GM12878 (cell line): ENCODE data around the gene ZNF225. TPM values are rescaled to one million over a fixed set of nuclear protein-coding genes. Genes with fewer than 3 reads are reported as not detected.

Source experiments
- ATAC-seq: fragments of 200-7000 bp; cut with Tn5 transposase; 3 replicates; pipeline ENCODE4 v1.9.1; 2020; ENCODE audit warnings: mild to moderate bottlenecking, moderate library complexity
- Bru-seq: library from RNA; stranded (reverse); fragments of 400-500 nt; gene quantifications from one replicate; lab custom pipeline; 2021; lab: Mats Ljungman, UMichigan
- BruChase-seq, 2 experiments: library from RNA; stranded (reverse); fragments of 400-500 nt; gene quantifications; one replicate each; lab custom pipeline; 2021; lab: Mats Ljungman, UMichigan
- BruUV-seq: library from RNA; stranded (reverse); fragments of 400-500 nt; replicated peaks from 2 replicates; lab custom pipeline; 2021; lab: Mats Ljungman, UMichigan
- CTCF ChIA-PET: fragments of 300-600 bp; sonication (Branson Sonifier 250); formaldehyde crosslinking; extraction: SDS; loops from one replicate; lab custom pipeline; 2021; ENCODE audit warnings: inconsistent platforms; lab: Yijun Ruan, JAX
- POLR2A ChIA-PET: fragments of 350-600 bp; formaldehyde crosslinking; extraction: SDS; loops from one replicate; lab custom pipeline; 2021; ENCODE audit warnings: inconsistent platforms; lab: Charles Lee
- RAD21 ChIA-PET: fragments of 300-600 bp; sonication (Branson Sonifier 250); formaldehyde crosslinking; loops from one replicate; lab custom pipeline; 2023; ENCODE audit warnings: antibody characterized with exemption; ENCODE audit not compliant: unreplicated experiment; lab: Charles Lee
- SMC1A ChIA-PET: fragments of 300-600 bp; sonication (Branson Sonifier 250); formaldehyde crosslinking; loops from one replicate; lab custom pipeline; 2023; ENCODE audit not compliant: unreplicated experiment, uncharacterized antibody; lab: Charles Lee
- DNase-seq: peaks from one replicate; pipeline ENCODE4 v3.0.0-alpha.2; 2011; ENCODE audit warnings: low read depth, low spot score
- FAIRE-seq: peaks from 3 replicates; lab custom pipeline; 2011; peaks lifted over from hg19 to GRCh38; lab: Jason Lieb, UNC
- H2AFZ ChIP-seq: 2 replicates; pipeline ENCODE4 v1.6.0; 2011; ENCODE audit warnings: low read depth, low read length, control low read depth; ENCODE audit not compliant: control insufficient read depth
- H3K27ac ChIP-seq: 2 replicates; pipeline ENCODE4 v1.5.1; 2011; ENCODE audit warnings: control low read depth; ENCODE audit not compliant: control insufficient read depth, insufficient read depth
- H3K27me3 ChIP-seq, 2 experiments: replicated peaks in 1 of 2; 2 replicates each; pipeline versions ENCODE4 v1.6.0 to v1.6.1; 2011; ENCODE audit warnings: low read length in 1 of 2; ENCODE audit not compliant: control insufficient read depth in 2 of 2, insufficient read depth in 2 of 2
- H3K36me3 ChIP-seq, 2 experiments: 2 replicates each; pipeline ENCODE4 v1.5.1; 2011; ENCODE audit warnings: low read length in 1 of 2; ENCODE audit not compliant: control insufficient read depth in 2 of 2, insufficient read depth in 2 of 2
- H3K4me1 ChIP-seq: 2 replicates; pipeline ENCODE4 v1.6.1; 2011; ENCODE audit warnings: mild to moderate bottlenecking, low read length, moderate library complexity, mixed read lengths; ENCODE audit not compliant: control insufficient read depth, insufficient read depth
- H3K4me2 ChIP-seq: 2 replicates; pipeline ENCODE4 v1.6.0; 2011; ENCODE audit warnings: control low read depth; ENCODE audit not compliant: control insufficient read depth, insufficient read depth
- H3K4me3 ChIP-seq: fragments of 200-600 bp; sonication (generic); 2 replicates; pipeline ENCODE4 v1.5.1; 2016
- H3K79me2 ChIP-seq: 2 replicates; pipeline ENCODE4 v1.6.0; 2011; ENCODE audit warnings: low read length; ENCODE audit not compliant: control insufficient read depth, insufficient read depth
- H3K9ac ChIP-seq: 2 replicates; pipeline ENCODE4 v1.8.0; 2011; ENCODE audit warnings: low read length, control low read depth, mixed read lengths; ENCODE audit not compliant: control insufficient read depth, insufficient read depth
- H3K9me3 ChIP-seq: replicated peaks from 3 replicates; pipeline ENCODE4 v1.5.1; 2011; ENCODE audit warnings: mild to moderate bottlenecking, low read length; ENCODE audit not compliant: control insufficient read depth, insufficient read depth
- H4K20me1 ChIP-seq: 2 replicates; pipeline ENCODE4 v1.6.0; 2011; ENCODE audit not compliant: control insufficient read depth, insufficient read depth
- ASH2L ChIP-seq: fragments of 300-600, 200-600 bp; sonication (generic); IDR thresholded peaks from 2 replicates; pipeline ENCODE4 v1.6.1; 2017; ENCODE audit warnings: low read depth, mild to moderate bottlenecking, borderline replicate concordance
- IKZF1 ChIP-seq: fragments of 450-650 bp; conservative IDR thresholded peaks from 2 replicates; pipeline ENCODE4 v1.6.1; 2017; ENCODE audit warnings: antibody characterized with exemption, mild to moderate bottlenecking
- KAT2A ChIP-seq: conservative IDR thresholded peaks from 2 replicates; pipeline ENCODE4 v1.6.1; 2011; ENCODE audit warnings: low read depth, low read length; ENCODE audit not compliant: control insufficient read depth
- MEF2B ChIP-seq: fragments of 450-650 bp; IDR thresholded peaks from 2 replicates; pipeline ENCODE4 v1.6.1; 2018; ENCODE audit warnings: mild to moderate bottlenecking, moderate library complexity; ENCODE audit not compliant: partially characterized antibody, poor library complexity, severe bottlenecking
- MTA2 ChIP-seq: fragments of 450-650 bp; IDR thresholded peaks from 2 replicates; pipeline ENCODE4 v1.6.1; 2016; ENCODE audit warnings: low read depth, mild to moderate bottlenecking, moderate library complexity
- RUNX3 ChIP-seq: IDR thresholded peaks from 2 replicates; pipeline ENCODE4 v1.6.1; 2012; ENCODE audit warnings: low read length, inconsistent platforms
- SMAD1 ChIP-seq: fragments of 450-650 bp; IDR thresholded peaks from 2 replicates; pipeline ENCODE4 v1.6.1; 2018; ENCODE audit warnings: mild to moderate bottlenecking, low read depth; ENCODE audit not compliant: partially characterized antibody
- SMC3 ChIP-seq: IDR thresholded peaks from 2 replicates; pipeline ENCODE4 v1.6.1; 2011; ENCODE audit warnings: low read length, improper control_type of control experiment, borderline replicate concordance
- WGBS: methylation state at CpG from one replicate; pipeline ENCODE4 v1.1.6; 2016; ENCODE audit warnings: low lambda C conversion rate; ENCODE audit not compliant: insufficient replicate concordance, insufficient coverage; ENCODE audit errors: missing lambda C conversion rate; 5-methylcytosine and 5-hydroxymethylcytosine counted together
- in situ Hi-C: fragments of 300-500 bp; cut with MboI; formaldehyde crosslinking; loops from 9 replicates; pipeline ENCODE4 v1.14.3; 2018; ENCODE audit warnings: mixed read lengths
- intact Hi-C: fragments of 100-400 bp; cut with micrococcal nuclease; formaldehyde crosslinking; loops from one replicate; pipeline ENCODE4 v1.14.2; 2022; ENCODE audit not compliant: unreplicated experiment
- long read RNA-seq, 2 experiments: library from polyadenylated mRNA; unstranded; transcript quantifications; one replicate each; pipeline ENCODE4 v2.0.0, GENCODE V29; 2019 to 2020
- polyA minus RNA-seq, 3 experiments: library from RNA; depleted of rRNA, polyadenylated mRNA; stranded (reverse); fragments of >200 nt; gene quantifications; 2 replicates each; pipeline ENCODE4 v1.2.3, GENCODE V29; 2011
- polyA plus RNA-seq, 11 experiments: library from polyadenylated mRNA; depleted of rRNA in 4 of 11; unstranded in 6 of 11; stranded (reverse) in 5 of 11; fragments of >200 nt; fragmentation: Nextera tagmentation in 4 of 11; fragmentation: Illumina TruSeq in 1 of 11; extraction: Ambion mirVana in 4 of 11; extraction: Trizol in 1 of 11; gene quantifications; 1 replicate in 1 of 11; 2 replicates in 10 of 11; pipeline versions ENCODE4 v1.2.1 to v1.2.3, GENCODE V29; 2011 to 2016; ENCODE audit warnings: inconsistent platforms in 2 of 11, missing spikeins in 2 of 11, low read depth in 1 of 11
- total RNA-seq, 4 experiments: library from RNA; depleted of rRNA in 3 of 4; stranded (reverse); fragments of >200 nt in 3 of 4; fragmentation: Illumina TruSeq in 1 of 4; extraction: Trizol in 1 of 4; gene quantifications; 2 replicates each; pipeline versions ENCODE4 v1.2.1 to v1.2.3, GENCODE V29; 2013 to 2021
- TF ChIP-seq, protein P1 (sequence below): IDR thresholded peaks from 2 replicates; pipeline ENCODE4 v1.6.1; 2012; ENCODE audit warnings: low read depth, low read length, improper control_type of control experiment
- TF ChIP-seq, protein P2 (sequence below): fragments of 450-650 bp; formaldehyde crosslinking; IDR thresholded peaks from 2 replicates; pipeline ENCODE4 v1.4.0; 2022; ENCODE audit warnings: mild to moderate bottlenecking, moderate library complexity
- TF ChIP-seq, protein P3 (sequence below): fragments of 450-650 bp; IDR thresholded peaks from 2 replicates; pipeline ENCODE4 v1.6.1; 2017; ENCODE audit warnings: mild to moderate bottlenecking

Gene ZNF225
- 22.5 and 22.8 TPM in 2 replicates for total RNA-seq (2013; cell fraction: nucleolus; rRNA removed)
- 2.0 and 2.9 TPM in 2 replicates for total RNA-seq (2014; rRNA removed)
- 4.4 and 5.0 TPM in 2 replicates for total RNA-seq (2014; rRNA removed; fragmentation: Illumina TruSeq; extraction: Trizol)
- total RNA-seq (2021), result 3.8 and 4.3 TPM in 2 replicates
- 1.1 TPM for polyA plus RNA-seq (2011; ENCODE audit: low read depth)
- polyA plus RNA-seq (2011; rRNA removed), result 3.8 and 6.4 TPM in 2 replicates
- 1.7 TPM in 2 replicates for polyA plus RNA-seq (2011; cell fraction: cytosol; rRNA removed)
- 3.5 and 5.4 TPM in 2 replicates for polyA plus RNA-seq (2011; cell fraction: nucleus; rRNA removed)
- 1.4 and 2.5 TPM in 2 replicates for polyA plus RNA-seq (2012)
- polyA plus RNA-seq (2014; fragmentation: Illumina TruSeq; extraction: Trizol), result 2.8 and 3.4 TPM in 2 replicates
- polyA plus RNA-seq (2014; fragmentation: Nextera tagmentation; extraction: Ambion mirVana), result 1 to 10 TPM; 1.3 to 1.4 TPM
- 2.4 and 2.8 TPM in 2 replicates for polyA plus RNA-seq (2014; rRNA removed)
- 1 to 10 TPM; 1.9 to 3.4 TPM for polyA plus RNA-seq (2016; fragmentation: Nextera tagmentation; extraction: Ambion mirVana)
- polyA minus RNA-seq (2011; rRNA and poly(A)+ RNA removed), result 5.5 and 7.8 TPM in 2 replicates
- polyA minus RNA-seq (2011; cell fraction: cytosol; rRNA and poly(A)+ RNA removed), result 2.3 and 2.9 TPM in 2 replicates
- polyA minus RNA-seq (2011; cell fraction: nucleus; rRNA and poly(A)+ RNA removed), result 3.9 and 6.4 TPM in 2 replicates
- percentile 74 among the genes with signal in this experiment for Bru-seq, nascent RNA
- BruChase-seq, experiment 1, labeled RNA remaining after a 6-hour chase, result percentile 61 among the genes with signal in this experiment
- BruChase-seq, experiment 2, labeled RNA remaining after a 2-hour chase, result percentile 71 among the genes with signal in this experiment
- long read RNA-seq, experiment 1, full-length matches to known transcripts, result 1 of 2 reads
- long read RNA-seq, experiment 1, partial matches to known transcripts, result 0 of 2 reads
- long read RNA-seq, experiment 1, other reads (novel, unspliced or antisense), result 1 of 2 reads
- long read RNA-seq, experiment 2, full-length matches to known transcripts, result 24 of 32 reads
- long read RNA-seq, experiment 2, partial matches to known transcripts, result 0 of 32 reads
- long read RNA-seq, experiment 2, other reads (novel, unspliced or antisense), result 8 of 32 reads

DNA sequence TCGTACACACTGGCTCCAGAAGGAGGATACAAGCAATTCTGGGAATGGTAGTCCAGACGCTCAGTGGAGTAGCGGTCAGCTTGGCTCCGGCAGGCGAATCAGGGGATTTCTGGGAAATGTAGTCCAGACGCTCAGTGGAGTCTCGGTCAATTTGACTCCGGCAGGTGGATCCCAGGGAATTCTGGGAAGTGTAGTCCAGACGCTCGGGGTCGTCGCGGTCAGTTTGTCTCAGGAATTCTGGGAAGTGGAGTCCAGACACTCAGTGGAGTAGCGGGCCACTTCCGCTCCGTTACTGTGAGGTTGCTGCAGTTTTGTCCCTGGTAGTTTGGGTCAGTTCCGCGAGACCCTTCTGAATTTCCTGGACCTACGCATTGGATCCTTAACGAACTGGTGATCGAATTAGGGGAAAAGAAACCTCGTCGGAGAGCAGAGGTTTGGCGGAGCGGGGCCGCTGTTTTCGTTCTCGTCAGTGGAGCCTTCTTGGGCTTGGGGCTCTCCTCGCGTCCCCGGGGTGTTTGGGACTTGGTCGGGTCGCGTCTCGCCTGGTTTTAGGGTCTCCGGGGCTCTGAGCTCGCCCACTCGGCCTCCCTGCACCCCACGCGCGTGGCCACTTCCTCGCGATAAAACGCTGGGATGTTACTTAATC, at the start of gene ZNF225:
ZNF225 (plus strand) TSS at position 262 of the 646 bp plus-strand sequence. CDS start 2,429 bp downstream, outside the sequence.
- peaks cover 10% of the 10 kb centered on the region for H3K79me2 ChIP-seq
- no peaks in the 10 kb centered on the region for H3K27me3 ChIP-seq
- ChIA-PET RAD21 (interaction anchor here (1.1 kb wide), 1 partner anchor 18 kb away, joined by 4 read pairs; no protein-coding TSS in a partner anchor), POLR2A (interaction anchor here (0.9 to 1.2 kb wide), 2 partner anchors 18 to 52 kb away, joined by 3 to 5 read pairs; partner anchors contain the start of gene ZNF226), CTCF (interaction anchor here (0.7 to 2.1 kb wide), 3 partner anchors 19 to 910 kb away, joined by 3 to 9 read pairs (median 3); partner anchors contain the start of gene ZNF224), SMC1A (interaction anchor here (0.6 to 1.7 kb wide), 3 partner anchors 12 to 52 kb away, joined by 3 to 7 read pairs (median 4); partner anchors contain the start of gene ZNF226)
- FAIRE-seq, result peak; percentile 98
- H4K20me1 ChIP-seq, result no peaks in the 10 kb centered on the region
- no TSS peak for BruUV-seq
- peak within 1 kb of the TSS; percentile 98 for H2AFZ ChIP-seq
- H3K27ac ChIP-seq, result peak within 1 kb of the TSS; percentile 73
- no peaks in the 10 kb centered on the region for H3K4me1 ChIP-seq
- H3K9me3 ChIP-seq, result peaks cover 3% of the 10 kb centered on the region; the same call in 2 of the 3 replicates
- in situ Hi-C loops, result loop anchor here (5.0 kb wide), 1 partner anchor 189 kb away; no protein-coding TSS in a partner anchor
- peak within 1 kb of the TSS; percentile 75 for H3K9ac ChIP-seq
- ATAC-seq, result peak; percentile 98
- intact Hi-C loops, result loop anchor here (1.0 to 2.0 kb wide), 2 partner anchors 18 to 52 kb away; partner anchors contain the start of gene ZNF226
- WGBS, result under 1% methylated on average over 44 of the region's 44 CpGs
- peak within 1 kb of the TSS; percentile 91 for H3K4me3 ChIP-seq
- H3K36me3 ChIP-seq, result peaks cover 0 to 3% of the 10 kb centered on the region in 2 experiments; a peak in 3 of 4 replicates
- H3K4me2 ChIP-seq, result peak within 1 kb of the TSS; percentile 89
- DNase-seq, result peak; percentile 87
- TF ChIP-seq KAT2A (no peak), ASH2L (no peak), IKZF1 (peak; percentile 100), SMC3 (no peak), MEF2B (no peak), SMAD1 (no peak), MTA2 (no peak), RUNX3 (peak; percentile 91)
- TF ChIP-seq, protein P1, sequence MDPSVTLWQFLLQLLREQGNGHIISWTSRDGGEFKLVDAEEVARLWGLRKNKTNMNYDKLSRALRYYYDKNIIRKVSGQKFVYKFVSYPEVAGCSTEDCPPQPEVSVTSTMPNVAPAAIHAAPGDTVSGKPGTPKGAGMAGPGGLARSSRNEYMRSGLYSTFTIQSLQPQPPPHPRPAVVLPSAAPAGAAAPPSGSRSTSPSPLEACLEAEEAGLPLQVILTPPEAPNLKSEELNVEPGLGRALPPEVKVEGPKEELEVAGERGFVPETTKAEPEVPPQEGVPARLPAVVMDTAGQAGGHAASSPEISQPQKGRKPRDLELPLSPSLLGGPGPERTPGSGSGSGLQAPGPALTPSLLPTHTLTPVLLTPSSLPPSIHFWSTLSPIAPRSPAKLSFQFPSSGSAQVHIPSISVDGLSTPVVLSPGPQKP, result peak; percentile 69
- TF ChIP-seq, protein P2, sequence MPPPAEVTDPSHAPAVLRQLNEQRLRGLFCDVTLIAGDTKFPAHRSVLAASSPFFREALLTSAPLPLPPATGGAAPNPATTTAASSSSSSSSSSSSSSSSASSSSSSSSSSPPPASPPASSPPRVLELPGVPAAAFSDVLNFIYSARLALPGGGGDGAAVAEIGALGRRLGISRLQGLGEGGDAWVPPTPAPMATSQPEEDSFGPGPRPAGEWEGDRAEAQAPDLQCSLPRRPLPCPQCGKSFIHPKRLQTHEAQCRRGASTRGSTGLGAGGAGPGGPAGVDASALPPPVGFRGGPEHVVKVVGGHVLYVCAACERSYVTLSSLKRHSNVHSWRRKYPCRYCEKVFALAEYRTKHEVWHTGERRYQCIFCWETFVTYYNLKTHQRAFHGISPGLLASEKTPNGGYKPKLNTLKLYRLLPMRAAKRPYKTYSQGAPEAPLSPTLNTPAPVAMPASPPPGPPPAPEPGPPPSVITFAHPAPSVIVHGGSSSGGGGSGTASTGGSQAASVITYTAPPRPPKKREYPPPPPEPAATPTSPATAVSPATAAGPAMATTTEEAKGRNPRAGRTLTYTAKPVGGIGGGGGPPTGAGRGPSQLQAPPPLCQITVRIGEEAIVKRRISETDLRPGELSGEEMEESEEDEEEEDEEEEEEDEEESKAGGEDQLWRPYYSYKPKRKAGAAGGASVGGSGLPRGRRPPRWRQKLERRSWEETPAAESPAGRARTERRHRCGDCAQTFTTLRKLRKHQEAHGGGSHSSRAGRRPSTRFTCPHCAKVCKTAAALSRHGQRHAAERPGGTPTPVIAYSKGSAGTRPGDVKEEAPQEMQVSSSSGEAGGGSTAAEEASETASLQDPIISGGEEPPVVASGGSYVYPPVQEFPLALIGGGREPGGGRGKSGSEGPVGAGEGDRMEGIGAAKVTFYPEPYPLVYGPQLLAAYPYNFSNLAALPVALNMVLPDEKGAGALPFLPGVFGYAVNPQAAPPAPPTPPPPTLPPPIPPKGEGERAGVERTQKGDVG (CRISPR knock-in tag), result no peak
- TF ChIP-seq, protein P3, sequence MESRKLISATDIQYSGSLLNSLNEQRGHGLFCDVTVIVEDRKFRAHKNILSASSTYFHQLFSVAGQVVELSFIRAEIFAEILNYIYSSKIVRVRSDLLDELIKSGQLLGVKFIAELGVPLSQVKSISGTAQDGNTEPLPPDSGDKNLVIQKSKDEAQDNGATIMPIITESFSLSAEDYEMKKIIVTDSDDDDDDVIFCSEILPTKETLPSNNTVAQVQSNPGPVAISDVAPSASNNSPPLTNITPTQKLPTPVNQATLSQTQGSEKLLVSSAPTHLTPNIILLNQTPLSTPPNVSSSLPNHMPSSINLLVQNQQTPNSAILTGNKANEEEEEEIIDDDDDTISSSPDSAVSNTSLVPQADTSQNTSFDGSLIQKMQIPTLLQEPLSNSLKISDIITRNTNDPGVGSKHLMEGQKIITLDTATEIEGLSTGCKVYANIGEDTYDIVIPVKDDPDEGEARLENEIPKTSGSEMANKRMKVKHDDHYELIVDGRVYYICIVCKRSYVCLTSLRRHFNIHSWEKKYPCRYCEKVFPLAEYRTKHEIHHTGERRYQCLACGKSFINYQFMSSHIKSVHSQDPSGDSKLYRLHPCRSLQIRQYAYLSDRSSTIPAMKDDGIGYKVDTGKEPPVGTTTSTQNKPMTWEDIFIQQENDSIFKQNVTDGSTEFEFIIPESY, result no peak
